ENCODE measurements around the gene PLPP4.

PLPP4 gene

GRCh38 chr10:120517881-120518484, 61.0 kb downstream of the PLPP4 start:
- TF ChIP-seq POLR2AphosphoS5 (IDR thresholded peaks at IDR 0.05; ENCODE audit: low read depth, low read length) (no peak), SPI1 (IDR thresholded peaks at IDR 0.05; ENCODE audit: low read depth, low read length) (no peak), POU2F2 (IDR thresholded peaks at IDR 0.05; ENCODE audit: low read depth, low read length) (no peak), TAF1 (IDR thresholded peaks at IDR 0.05; ENCODE audit: low read depth, low read length) (no peak), PAX5 (IDR thresholded peaks at IDR 0.05; ENCODE audit: insufficient read depth, low read length, severe bottlenecking) (no peak), POLR2A (IDR thresholded peaks at IDR 0.05; ENCODE audit: low read depth, low read length) (no peak)
- FAIRE-seq, result no peak
- no peak for DNase-seq (ENCODE audit: insufficient read length, low spot score)

DNA sequence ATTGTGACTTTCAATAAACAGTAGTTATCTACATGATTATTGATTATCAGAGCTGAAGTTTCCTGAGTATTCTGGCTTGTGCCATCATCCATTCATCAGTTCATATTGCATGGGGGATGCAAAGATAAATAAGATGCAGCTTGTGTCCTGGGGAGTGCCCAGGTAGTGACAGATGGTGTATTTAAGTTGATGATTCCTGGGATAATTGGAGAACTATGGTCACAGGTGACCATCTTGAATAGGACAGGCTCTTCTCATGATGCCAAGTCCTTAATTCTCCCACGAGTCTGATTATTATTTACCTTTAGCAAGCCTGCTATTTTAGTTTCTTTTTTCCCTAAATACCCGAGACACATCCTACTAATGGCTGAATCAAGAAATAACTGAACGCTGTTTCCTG, 64.9 kb downstream of the PLPP4 start:
- FAIRE-seq (no peak), DNase-seq (ENCODE audit: insufficient read length, low spot score) (no peak)
- TF ChIP-seq SPI1 (IDR thresholded peaks at IDR 0.05; ENCODE audit: low read depth, low read length), result no peak
- TF ChIP-seq POLR2AphosphoS5 (IDR thresholded peaks at IDR 0.05; ENCODE audit: low read depth, low read length), result no peak
- no peak for TF ChIP-seq PAX5 (IDR thresholded peaks at IDR 0.05; ENCODE audit: insufficient read depth, low read length, severe bottlenecking)
- no peak for TF ChIP-seq POU2F2 (IDR thresholded peaks at IDR 0.05; ENCODE audit: low read depth, low read length)
- TF ChIP-seq TAF1 (IDR thresholded peaks at IDR 0.05; ENCODE audit: low read depth, low read length), result no peak
- no peak for TF ChIP-seq POLR2A (IDR thresholded peaks at IDR 0.05; ENCODE audit: low read depth, low read length)

DNA sequence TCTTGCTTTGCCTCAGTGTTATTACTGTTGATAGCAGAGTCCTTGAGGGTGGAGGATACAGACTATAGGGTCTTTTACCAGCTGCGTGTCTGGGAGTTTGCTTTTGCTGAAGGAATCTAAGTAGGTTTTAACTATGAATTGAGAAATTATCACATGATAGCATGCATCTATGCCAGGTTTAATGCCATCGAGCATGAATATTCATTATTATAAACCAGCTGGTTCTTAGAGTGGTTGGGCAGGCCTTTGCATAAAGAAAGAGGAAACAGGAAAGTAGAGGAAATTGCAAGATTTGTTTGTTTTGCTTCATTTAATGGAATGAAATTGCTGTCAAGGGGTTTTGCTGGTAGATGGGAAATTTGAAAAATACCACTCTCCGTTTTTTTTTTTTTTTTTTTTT, 70.7 kb downstream of the PLPP4 start:
- no peak for FAIRE-seq
- no peak for DNase-seq (ENCODE audit: insufficient read length, low spot score)
- TF ChIP-seq POU2F2 (IDR thresholded peaks at IDR 0.05; ENCODE audit: low read depth, low read length) (no peak), SPI1 (IDR thresholded peaks at IDR 0.05; ENCODE audit: low read depth, low read length) (no peak), POLR2AphosphoS5 (IDR thresholded peaks at IDR 0.05; ENCODE audit: low read depth, low read length) (no peak), POLR2A (IDR thresholded peaks at IDR 0.05; ENCODE audit: low read depth, low read length) (no peak), PAX5 (IDR thresholded peaks at IDR 0.05; ENCODE audit: insufficient read depth, low read length, severe bottlenecking) (no peak), TAF1 (IDR thresholded peaks at IDR 0.05; ENCODE audit: low read depth, low read length) (no peak)

GRCh38 chr10:120530699-120531098, 73.7 kb downstream of the PLPP4 start:
- TF ChIP-seq SPI1 (IDR thresholded peaks at IDR 0.05; ENCODE audit: low read depth, low read length) (no peak), POLR2AphosphoS5 (IDR thresholded peaks at IDR 0.05; ENCODE audit: low read depth, low read length) (no peak), TAF1 (IDR thresholded peaks at IDR 0.05; ENCODE audit: low read depth, low read length) (no peak), PAX5 (IDR thresholded peaks at IDR 0.05; ENCODE audit: insufficient read depth, low read length, severe bottlenecking) (no peak), POLR2A (IDR thresholded peaks at IDR 0.05; ENCODE audit: low read depth, low read length) (no peak), POU2F2 (IDR thresholded peaks at IDR 0.05; ENCODE audit: low read depth, low read length) (no peak)
- FAIRE-seq (no peak), DNase-seq (ENCODE audit: insufficient read length, low spot score) (no peak)

DNA sequence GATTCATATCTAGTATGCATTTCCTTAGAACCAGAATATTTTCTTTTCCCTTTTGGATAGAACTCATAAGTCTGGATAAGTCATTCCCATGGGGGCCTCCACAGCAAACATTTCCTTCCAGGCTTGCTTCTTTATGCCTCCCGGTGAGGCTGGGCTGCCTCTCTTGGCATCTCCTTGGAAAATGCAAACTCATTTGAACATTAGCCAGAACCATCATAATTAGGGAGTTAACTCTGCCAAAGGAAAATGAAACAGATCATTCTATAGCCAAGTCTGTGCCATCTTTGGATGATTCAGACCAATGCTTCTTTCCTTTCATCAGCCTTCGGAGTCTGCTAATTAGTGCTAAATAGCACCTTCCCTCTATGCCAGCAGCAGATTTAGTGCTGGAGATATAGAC, 81.1 kb downstream of the PLPP4 start:
- TF ChIP-seq POLR2A (IDR thresholded peaks at IDR 0.05; ENCODE audit: low read depth, low read length), result no peak
- no peak for TF ChIP-seq TAF1 (IDR thresholded peaks at IDR 0.05; ENCODE audit: low read depth, low read length)
- no peak for TF ChIP-seq PAX5 (IDR thresholded peaks at IDR 0.05; ENCODE audit: insufficient read depth, low read length, severe bottlenecking)
- no peak for TF ChIP-seq SPI1 (IDR thresholded peaks at IDR 0.05; ENCODE audit: low read depth, low read length)
- no peak for TF ChIP-seq POLR2AphosphoS5 (IDR thresholded peaks at IDR 0.05; ENCODE audit: low read depth, low read length)
- no peak for TF ChIP-seq POU2F2 (IDR thresholded peaks at IDR 0.05; ENCODE audit: low read depth, low read length)
- DNase-seq (ENCODE audit: insufficient read length, low spot score) (no peak), FAIRE-seq (no peak)

DNA sequence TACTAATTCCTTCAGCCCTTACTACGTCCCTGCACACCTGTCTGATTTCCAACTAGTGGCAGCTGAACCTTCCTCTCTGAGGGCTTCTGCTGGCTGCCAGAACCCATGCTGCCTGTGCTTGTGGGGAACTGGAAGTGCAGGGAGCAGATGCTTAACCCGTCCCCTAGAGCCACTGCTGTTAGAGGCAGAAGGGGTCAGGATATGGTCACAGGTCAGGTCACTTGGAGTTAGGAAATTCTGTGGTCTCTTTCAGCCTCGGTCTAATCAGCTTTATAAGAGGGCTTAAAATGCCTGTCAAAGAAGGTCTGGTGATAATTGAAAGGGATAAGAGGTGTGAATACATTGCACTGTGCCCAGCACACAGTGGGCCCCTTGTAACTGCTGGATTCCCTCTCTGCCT, 82.0 kb downstream of the PLPP4 start:
- no peak for DNase-seq (ENCODE audit: insufficient read length, low spot score)
- TF ChIP-seq SPI1 (IDR thresholded peaks at IDR 0.05; ENCODE audit: low read depth, low read length), result no peak
- TF ChIP-seq TAF1 (IDR thresholded peaks at IDR 0.05; ENCODE audit: low read depth, low read length), result no peak
- TF ChIP-seq POLR2AphosphoS5 (IDR thresholded peaks at IDR 0.05; ENCODE audit: low read depth, low read length), result no peak
- TF ChIP-seq POU2F2 (IDR thresholded peaks at IDR 0.05; ENCODE audit: low read depth, low read length), result no peak
- TF ChIP-seq PAX5 (IDR thresholded peaks at IDR 0.05; ENCODE audit: insufficient read depth, low read length, severe bottlenecking), result no peak
- no peak for TF ChIP-seq POLR2A (IDR thresholded peaks at IDR 0.05; ENCODE audit: low read depth, low read length)
- no peak for FAIRE-seq

DNA sequence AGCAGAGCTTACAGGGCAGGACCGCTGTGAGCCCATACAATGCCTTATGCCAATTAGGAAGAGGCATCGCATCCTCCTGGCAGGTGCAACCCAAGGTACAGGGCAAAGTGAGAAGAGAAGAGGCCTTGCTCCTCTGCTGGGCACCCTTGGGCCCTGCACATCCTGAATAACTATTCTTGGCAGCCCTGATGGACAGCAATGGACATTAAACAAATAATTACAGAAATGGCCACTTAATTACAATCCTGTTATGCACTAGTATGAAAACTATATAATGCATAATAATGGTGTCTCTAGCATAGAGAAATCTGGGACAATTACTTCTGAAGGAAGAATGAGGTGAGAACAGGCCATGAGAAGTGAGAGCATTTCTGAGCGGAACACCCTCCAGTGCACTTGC, 83.5 kb downstream of the PLPP4 start:
- FAIRE-seq, result no peak

GRCh38 chr10:120541984-120542383, 85.0 kb downstream of the PLPP4 start:
- no peak for TF ChIP-seq PAX5 (IDR thresholded peaks at IDR 0.05; ENCODE audit: insufficient read depth, low read length, severe bottlenecking)
- no peak for TF ChIP-seq POU2F2 (IDR thresholded peaks at IDR 0.05; ENCODE audit: low read depth, low read length)
- no peak for TF ChIP-seq POLR2A (IDR thresholded peaks at IDR 0.05; ENCODE audit: low read depth, low read length)
- TF ChIP-seq SPI1 (IDR thresholded peaks at IDR 0.05; ENCODE audit: low read depth, low read length), result no peak
- TF ChIP-seq TAF1 (IDR thresholded peaks at IDR 0.05; ENCODE audit: low read depth, low read length), result no peak
- TF ChIP-seq POLR2AphosphoS5 (IDR thresholded peaks at IDR 0.05; ENCODE audit: low read depth, low read length), result no peak
- FAIRE-seq (no peak), DNase-seq (ENCODE audit: insufficient read length, low spot score) (no peak)

More for the DNA sequence above, 83.5 kb downstream of the PLPP4 start:
- DNase-seq (ENCODE audit: insufficient read length, low spot score), result no peak
- TF ChIP-seq POLR2AphosphoS5 (IDR thresholded peaks at IDR 0.05; ENCODE audit: low read depth, low read length) (no peak), SPI1 (IDR thresholded peaks at IDR 0.05; ENCODE audit: low read depth, low read length) (no peak), POLR2A (IDR thresholded peaks at IDR 0.05; ENCODE audit: low read depth, low read length) (no peak), POU2F2 (IDR thresholded peaks at IDR 0.05; ENCODE audit: low read depth, low read length) (no peak), PAX5 (IDR thresholded peaks at IDR 0.05; ENCODE audit: insufficient read depth, low read length, severe bottlenecking) (no peak), TAF1 (IDR thresholded peaks at IDR 0.05; ENCODE audit: low read depth, low read length) (no peak)

GRCh38 chr10:120542591-120542990, 85.6 kb downstream of the PLPP4 start:
- no peak for FAIRE-seq

GRCh38 chr10:120543291-120543690, 86.3 kb downstream of the PLPP4 start:
- TF ChIP-seq POLR2AphosphoS5 (IDR thresholded peaks at IDR 0.05; ENCODE audit: low read depth, low read length) (no peak), POU2F2 (IDR thresholded peaks at IDR 0.05; ENCODE audit: low read depth, low read length) (no peak)
- DNase-seq (ENCODE audit: insufficient read length, low spot score), result no peak
- FAIRE-seq, result no peak

More at GRCh38 chr10:120542591-120542990, 85.6 kb downstream of the PLPP4 start:
- TF ChIP-seq PAX5 (IDR thresholded peaks at IDR 0.05; ENCODE audit: insufficient read depth, low read length, severe bottlenecking) (no peak), POLR2A (IDR thresholded peaks at IDR 0.05; ENCODE audit: low read depth, low read length) (no peak), POLR2AphosphoS5 (IDR thresholded peaks at IDR 0.05; ENCODE audit: low read depth, low read length) (no peak)
- DNase-seq (ENCODE audit: insufficient read length, low spot score), result no peak
